HG03342 (cell line): ENCODE measurements around the gene FARP1.

Source experiments
- ATAC-seq: cut with Tn5 transposase; IDR thresholded peaks from one replicate; pipeline ENCODE4 v1.9.1; 2021; ENCODE audit warnings: mild to moderate bottlenecking, moderate library complexity; ENCODE audit not compliant: unreplicated experiment

FARP1 gene

DNA sequence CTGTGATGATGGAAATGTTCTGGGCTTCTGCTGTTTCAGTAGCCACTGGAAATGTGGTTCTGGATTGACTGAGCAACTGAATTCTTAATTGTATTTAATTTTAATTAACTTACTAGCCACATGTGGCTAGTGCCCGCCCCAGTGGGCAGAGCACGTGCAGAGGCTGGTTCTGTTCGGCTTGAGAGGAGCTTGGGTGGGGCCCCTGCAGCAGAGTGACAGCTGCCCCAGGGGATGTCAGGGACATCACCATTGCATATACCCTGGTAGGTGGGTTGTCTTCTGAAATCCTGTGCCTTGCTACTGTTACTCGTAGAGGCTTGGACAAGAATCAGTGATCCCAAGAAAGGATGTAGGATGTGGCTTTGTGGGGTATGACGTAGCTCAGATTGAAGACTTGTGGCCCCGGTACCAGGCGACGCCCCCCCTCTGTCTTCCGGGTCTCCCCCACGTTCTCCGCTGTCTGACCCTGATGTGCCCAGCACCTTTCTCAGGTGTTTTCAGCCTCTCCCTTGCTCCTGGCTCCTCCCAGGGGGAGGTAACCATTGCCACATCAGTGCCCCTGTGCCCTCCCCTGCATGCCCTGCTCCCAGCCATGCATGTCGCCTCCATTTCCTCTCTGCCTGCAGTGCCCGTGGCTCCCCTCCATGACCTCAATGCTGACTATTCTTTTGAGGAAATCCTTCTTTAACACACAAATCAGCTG, 136.7 kb downstream of the FARP1 start:
- ATAC-seq, result no peak

- no peak for ATAC-seq
Measured at GRCh38 chr13:98280176-98280510, 137.2 kb downstream of the FARP1 start.

GRCh38 chr13:98284679-98285078, 141.8 kb downstream of the FARP1 start:
- no peak for ATAC-seq

DNA sequence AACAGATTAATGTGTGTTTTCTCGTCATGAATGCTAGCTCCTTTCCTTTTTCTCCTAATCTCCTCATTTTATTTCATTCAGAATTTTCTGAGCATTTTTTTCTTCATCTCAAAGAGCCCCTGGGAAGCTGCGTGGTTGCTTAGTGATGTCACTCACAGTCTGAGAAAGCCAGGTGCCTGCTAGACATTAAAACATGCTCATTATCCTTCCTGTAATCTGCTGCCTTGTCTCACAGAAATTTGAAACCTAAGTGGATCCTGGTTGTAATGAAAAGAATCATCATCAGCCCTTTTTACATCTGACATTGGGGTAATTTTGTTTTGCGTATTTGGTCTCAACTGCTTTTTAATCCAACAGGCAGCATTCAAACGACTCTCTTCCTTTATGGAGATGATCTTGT, 142.4 kb downstream of the FARP1 start:
- no peak for ATAC-seq

DNA sequence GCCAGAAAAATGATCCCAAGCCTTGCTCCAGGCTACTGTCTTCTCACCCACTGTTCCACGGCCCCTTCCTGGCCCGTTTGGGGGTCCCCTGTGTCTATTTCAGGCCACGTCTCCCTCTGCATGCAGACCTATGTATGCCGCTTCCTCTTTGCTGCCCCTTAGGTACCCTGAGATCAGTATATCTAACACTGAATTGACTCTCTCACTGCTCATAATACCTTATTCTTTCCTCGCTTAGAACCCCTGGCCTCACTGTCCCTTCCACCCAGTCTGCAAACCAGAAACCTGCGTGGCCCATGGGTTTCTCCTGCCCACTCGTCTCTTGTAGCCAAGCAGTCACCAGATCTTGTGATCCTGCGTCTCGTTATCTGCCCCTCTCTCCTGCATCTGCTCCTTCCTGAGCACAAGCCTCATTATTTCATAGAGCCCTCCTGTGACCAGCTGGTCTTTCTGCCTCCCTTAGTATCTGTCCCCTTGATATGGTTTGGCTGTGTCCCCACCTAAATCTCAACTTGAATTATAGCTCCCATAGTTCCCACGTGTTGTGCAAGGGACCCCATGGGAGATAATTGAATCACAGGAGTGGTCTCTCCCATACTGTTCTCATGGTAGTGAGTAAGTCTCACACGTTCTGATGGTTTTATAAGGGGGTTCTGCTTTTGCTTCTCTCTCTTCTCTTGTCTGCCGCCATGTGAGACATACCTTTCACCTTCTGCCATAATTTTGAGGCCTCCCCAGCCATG, 143.1 kb downstream of the FARP1 start:
- ATAC-seq, result no peak

DNA sequence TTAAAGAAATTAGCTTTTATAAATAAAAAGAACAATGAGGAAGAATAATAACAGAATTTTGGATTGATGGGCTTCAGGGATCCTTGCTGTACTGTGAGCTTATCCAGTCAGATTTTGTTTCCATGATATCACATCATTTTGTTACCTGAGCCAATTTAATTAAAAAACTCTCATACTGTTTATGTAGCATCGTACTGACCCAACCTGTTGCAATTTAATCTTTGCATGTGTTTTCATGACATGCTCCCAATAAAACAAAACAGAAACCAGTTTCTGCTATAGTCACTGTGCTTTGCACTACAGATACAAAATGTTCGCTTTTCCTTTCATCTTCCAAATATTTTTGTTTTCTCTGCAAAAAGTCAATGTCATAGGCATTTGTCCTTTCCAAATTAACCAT, 143.9 kb downstream of the FARP1 start:
- no peak for ATAC-seq

- no peak for ATAC-seq
Measured at GRCh38 chr13:98288211-98288610, 145.3 kb downstream of the FARP1 start.

DNA sequence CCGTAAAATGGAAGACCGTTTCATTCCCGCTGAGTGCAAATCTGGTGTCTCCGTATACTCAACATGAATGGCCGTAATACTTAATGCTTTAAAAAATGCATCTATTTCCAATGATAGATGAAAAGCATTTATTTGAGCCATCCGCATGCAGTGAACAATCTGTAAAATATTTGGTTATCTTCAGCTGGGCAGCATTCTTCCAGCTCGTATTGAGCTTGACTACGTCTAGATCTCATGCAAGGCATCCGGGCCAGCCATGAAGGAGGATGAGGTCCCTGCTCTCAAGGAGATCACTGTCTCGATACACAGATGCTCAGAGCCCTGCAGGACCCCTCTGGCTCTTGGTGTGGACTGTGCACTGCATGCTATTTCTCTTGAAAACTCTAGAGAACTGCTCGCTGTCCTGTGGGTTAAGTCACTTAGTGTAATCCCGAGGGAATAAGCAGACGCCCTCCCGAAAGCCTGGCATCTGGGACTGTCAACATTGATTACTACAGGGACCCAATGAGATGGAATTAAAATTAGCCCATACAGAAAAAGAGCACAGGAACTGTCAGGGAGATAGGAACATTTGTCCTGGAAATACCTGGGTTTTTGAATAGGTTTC, 146.5 kb downstream of the FARP1 start:
- no peak for ATAC-seq

GRCh38 chr13:98290261-98290660, 147.4 kb downstream of the FARP1 start:
- no peak for ATAC-seq

- no peak for ATAC-seq
Measured at GRCh38 chr13:98291658-98292057, 148.8 kb downstream of the FARP1 start.

- ATAC-seq, result no peak
Measured at GRCh38 chr13:98293103-98293502, 150.2 kb downstream of the FARP1 start.

- ATAC-seq, result no peak
Measured at GRCh38 chr13:98293570-98294142, 150.8 kb downstream of the FARP1 start.

DNA sequence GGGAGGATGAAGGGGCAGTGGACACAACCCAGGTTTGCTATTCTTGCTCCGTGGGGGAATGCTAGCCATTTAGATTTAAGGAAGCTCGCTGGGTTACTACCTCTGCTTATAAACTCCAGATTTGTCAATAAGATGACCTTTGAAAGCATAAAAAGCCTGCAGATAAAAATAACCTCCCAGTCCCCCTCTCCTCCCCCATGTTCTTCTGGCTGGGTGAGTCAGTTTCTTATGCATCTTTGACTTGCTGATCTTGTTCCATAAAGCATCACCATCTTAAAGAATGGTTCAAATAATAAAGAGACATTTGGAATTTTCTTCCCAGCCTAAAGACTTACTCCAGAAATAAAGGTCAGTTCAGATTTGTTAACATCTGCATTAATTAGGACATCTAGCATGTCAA, 152.5 kb downstream of the FARP1 start:
- no peak for ATAC-seq

DNA sequence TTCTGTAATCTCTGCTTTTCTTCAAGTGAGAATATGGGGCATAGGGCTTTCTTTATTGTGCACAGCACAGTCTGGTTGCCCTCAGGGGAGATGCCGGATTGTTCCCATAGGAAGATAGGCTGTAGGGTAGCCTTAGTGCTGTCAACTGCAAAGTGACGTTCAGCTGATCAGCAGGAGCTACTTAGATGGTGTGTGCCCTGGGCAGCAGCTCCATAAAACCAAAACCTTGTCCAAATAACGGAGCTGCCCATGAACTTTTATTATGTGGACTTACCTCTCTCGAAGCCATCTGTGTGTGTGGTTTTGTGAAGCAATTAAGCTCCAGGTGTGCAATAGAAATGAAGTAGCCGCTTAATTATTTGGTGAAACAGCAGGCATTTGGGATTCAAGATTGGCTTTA, 154.2 kb downstream of the FARP1 start:
- ATAC-seq, result no peak

- no peak for ATAC-seq
Measured at GRCh38 chr13:98297745-98298144, 154.9 kb downstream of the FARP1 start.

DNA sequence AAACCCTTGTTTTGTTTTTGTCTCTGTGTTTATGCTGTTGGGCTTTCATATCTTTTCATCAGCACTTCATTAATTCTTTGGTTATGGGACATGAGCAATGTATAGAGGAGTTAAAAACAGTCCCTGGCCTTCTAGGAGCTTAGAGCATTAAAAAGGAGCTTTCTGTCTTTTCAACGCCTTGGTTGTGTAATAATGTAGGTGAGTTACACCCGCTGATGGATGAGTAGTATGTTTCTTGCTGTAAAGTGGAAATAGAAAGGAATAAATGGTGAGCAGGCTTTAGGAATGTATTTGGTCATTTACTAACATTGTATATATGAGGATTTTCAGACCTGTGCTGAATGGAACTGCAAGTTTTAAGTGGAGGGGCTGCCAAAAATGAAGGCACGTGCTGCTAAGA, 155.7 kb downstream of the FARP1 start:
- ATAC-seq, result no peak

- no peak for ATAC-seq
Measured at GRCh38 chr13:98299235-98299965, 156.5 kb downstream of the FARP1 start.

DNA sequence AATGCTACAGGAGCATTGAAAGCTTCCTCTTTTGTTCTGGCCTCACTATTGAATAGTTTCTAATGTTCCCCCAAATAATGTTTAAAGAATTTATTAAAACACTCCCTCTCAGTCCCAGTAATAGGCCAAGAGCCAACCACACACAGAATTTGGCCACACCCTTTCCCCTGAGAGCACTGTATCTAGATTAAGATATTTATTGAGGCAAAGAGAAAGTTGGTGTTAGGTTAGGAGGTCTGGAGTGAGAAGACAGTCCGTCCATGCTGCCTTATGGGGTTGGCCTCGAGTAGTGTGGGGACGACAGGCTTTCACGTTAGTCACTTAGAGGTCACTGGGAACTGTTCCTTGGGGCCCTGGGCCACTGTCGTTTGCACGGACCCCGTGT, 157.1 kb downstream of the FARP1 start:
- ATAC-seq, result no peak

DNA sequence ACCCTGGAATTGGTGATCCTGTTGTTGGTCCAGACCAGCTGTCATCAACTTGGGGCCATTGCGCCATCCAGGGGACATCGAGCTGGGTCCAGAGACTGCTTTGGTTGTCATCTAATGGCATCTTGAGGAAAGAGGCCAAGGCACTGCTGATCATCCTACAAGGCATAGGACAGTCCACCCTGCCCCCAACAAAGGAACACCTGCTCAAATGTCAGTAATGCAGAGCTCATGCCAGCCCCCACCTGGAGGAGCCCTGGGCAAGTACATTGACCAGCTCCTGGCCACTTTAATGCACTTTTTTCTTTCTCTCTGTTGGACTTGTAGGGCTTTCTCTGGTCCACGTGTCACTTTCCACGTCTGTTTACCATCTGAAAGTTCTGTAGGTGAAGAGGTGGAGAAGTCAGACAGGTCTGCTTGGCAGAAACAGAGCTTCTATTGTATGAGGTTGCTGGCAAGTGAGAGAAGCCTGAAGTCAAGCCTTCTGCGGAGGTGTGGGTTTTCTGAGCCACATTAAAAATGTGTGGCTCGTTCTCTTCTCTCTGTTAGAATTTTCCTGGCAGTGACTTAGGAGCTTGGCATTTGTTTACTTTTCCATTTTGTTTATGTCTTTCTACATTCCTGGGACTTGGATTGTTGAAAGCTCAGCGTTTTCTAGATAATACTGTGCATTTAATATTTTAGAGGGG, 158.2 kb downstream of the FARP1 start:
- ATAC-seq, result no peak

GRCh38 chr13:98301721-98302120, 158.8 kb downstream of the FARP1 start:
- ATAC-seq, result no peak

GRCh38 chr13:98303858-98304257, 161.0 kb downstream of the FARP1 start:
- ATAC-seq, result no peak
